ENCODE results near the gene KCNJ15.

KCNJ15 gene

GRCh38 chr21:38295997-38296764 is 39.4 kb downstream of the KCNJ15 start:
- no peaks in the 10 kb centered on the region for H3K9me3 Mint-ChIP-seq
- ATAC-seq, result no peak
- H3K27me3 Mint-ChIP-seq, result peaks cover 20% of the 10 kb centered on the region
- H3K36me3 Mint-ChIP-seq, result no peaks in the 10 kb centered on the region
- no peak overlapping the region for H3K4me3 Mint-ChIP-seq
- no peak overlapping the region for H3K27ac Mint-ChIP-seq
- H3K4me1 Mint-ChIP-seq, result no peaks in the 10 kb centered on the region

- Mint-ChIP-seq H3K27ac (no peak overlapping the region), H3K4me1 (no peaks in the 10 kb centered on the region), H3K9me3 (no peaks in the 10 kb centered on the region), H3K36me3 (no peaks in the 10 kb centered on the region), H3K4me3 (no peak overlapping the region), H3K27me3 (peaks cover 15% of the 10 kb centered on the region)
- no peak for ATAC-seq
These were observed 40.4 kb downstream of the KCNJ15 start for GRCh38 chr21:38297194-38297631.

- H3K36me3 Mint-ChIP-seq, result no peaks in the 10 kb centered on the region
- peaks cover 15% of the 10 kb centered on the region for H3K27me3 Mint-ChIP-seq
- H3K4me1 Mint-ChIP-seq, result no peaks in the 10 kb centered on the region
- ATAC-seq, result no peak
- H3K27ac Mint-ChIP-seq, result no peak overlapping the region
- H3K9me3 Mint-ChIP-seq, result no peaks in the 10 kb centered on the region
- no peak overlapping the region for H3K4me3 Mint-ChIP-seq
These were observed 41.1 kb downstream of the KCNJ15 start for GRCh38 chr21:38297871-38298270.

- no peak for ATAC-seq
- Mint-ChIP-seq H3K4me3 (no peak overlapping the region), H3K27me3 (peaks cover 15% of the 10 kb centered on the region), H3K9me3 (no peaks in the 10 kb centered on the region), H3K36me3 (no peaks in the 10 kb centered on the region), H3K27ac (no peak overlapping the region), H3K4me1 (no peaks in the 10 kb centered on the region)
These were observed 42.0 kb downstream of the KCNJ15 start for GRCh38 chr21:38298832-38299231.

- Mint-ChIP-seq H3K27me3 (peaks cover 15% of the 10 kb centered on the region), H3K27ac (no peak overlapping the region), H3K4me3 (no peak overlapping the region), H3K36me3 (no peaks in the 10 kb centered on the region), H3K4me1 (no peaks in the 10 kb centered on the region), H3K9me3 (no peaks in the 10 kb centered on the region)
- ATAC-seq, result no peak
These were observed 42.9 kb downstream of the KCNJ15 start for GRCh38 chr21:38299671-38300070.

- no peak overlapping the region for H3K4me3 Mint-ChIP-seq
- H3K4me1 Mint-ChIP-seq, result no peaks in the 10 kb centered on the region
- peaks cover 15% of the 10 kb centered on the region for H3K27me3 Mint-ChIP-seq
- no peak overlapping the region for H3K27ac Mint-ChIP-seq
- no peaks in the 10 kb centered on the region for H3K36me3 Mint-ChIP-seq
- no peak for ATAC-seq
- no peaks in the 10 kb centered on the region for H3K9me3 Mint-ChIP-seq
These were observed 43.4 kb downstream of the KCNJ15 start for GRCh38 chr21:38300141-38300578.

- Mint-ChIP-seq H3K4me3 (no peak overlapping the region), H3K27ac (no peak overlapping the region), H3K4me1 (no peaks in the 10 kb centered on the region), H3K36me3 (no peaks in the 10 kb centered on the region), H3K27me3 (peaks cover 15% of the 10 kb centered on the region), H3K9me3 (no peaks in the 10 kb centered on the region)
- no peak for ATAC-seq
These were observed 44.8 kb downstream of the KCNJ15 start for GRCh38 chr21:38301321-38302214.

GRCh38 chr21:38303300-38303699 is 46.5 kb downstream of the KCNJ15 start:
- no peaks in the 10 kb centered on the region for H3K36me3 Mint-ChIP-seq
- H3K27ac Mint-ChIP-seq, result no peak overlapping the region
- ATAC-seq, result no peak
- H3K4me1 Mint-ChIP-seq, result no peaks in the 10 kb centered on the region
- peaks cover 15% of the 10 kb centered on the region for H3K27me3 Mint-ChIP-seq
- no peak overlapping the region for H3K4me3 Mint-ChIP-seq
- H3K9me3 Mint-ChIP-seq, result no peaks in the 10 kb centered on the region

GRCh38 chr21:38306433-38307141 is 49.8 kb downstream of the KCNJ15 start:
- H3K27ac Mint-ChIP-seq, result no peak overlapping the region
- H3K4me1 Mint-ChIP-seq, result no peaks in the 10 kb centered on the region
- H3K9me3 Mint-ChIP-seq, result no peaks in the 10 kb centered on the region
- ATAC-seq, result no peak
- H3K4me3 Mint-ChIP-seq, result no peak overlapping the region
- no peaks in the 10 kb centered on the region for H3K36me3 Mint-ChIP-seq
- no peaks in the 10 kb centered on the region for H3K27me3 Mint-ChIP-seq

- no peaks in the 10 kb centered on the region for H3K9me3 Mint-ChIP-seq
- no peaks in the 10 kb centered on the region for H3K27me3 Mint-ChIP-seq
- H3K4me3 Mint-ChIP-seq, result no peak overlapping the region
- no peak for ATAC-seq
- no peaks in the 10 kb centered on the region for H3K36me3 Mint-ChIP-seq
- H3K27ac Mint-ChIP-seq, result no peak overlapping the region
- H3K4me1 Mint-ChIP-seq, result no peaks in the 10 kb centered on the region
These were observed 51.2 kb downstream of the KCNJ15 start for GRCh38 chr21:38307771-38308531.

- Mint-ChIP-seq H3K4me3 (no peak overlapping the region), H3K27me3 (peaks cover 5% of the 10 kb centered on the region), H3K27ac (no peak overlapping the region), H3K4me1 (no peaks in the 10 kb centered on the region), H3K36me3 (no peaks in the 10 kb centered on the region), H3K9me3 (no peaks in the 10 kb centered on the region)
- no peak for ATAC-seq
These were observed 51.8 kb downstream of the KCNJ15 start for GRCh38 chr21:38308532-38309119.

GRCh38 chr21:38310646-38311485 is 54.1 kb downstream of the KCNJ15 start:
- H3K4me1 Mint-ChIP-seq, result no peaks in the 10 kb centered on the region
- no peak overlapping the region for H3K27ac Mint-ChIP-seq
- ATAC-seq, result no peak
- peaks cover 21% of the 10 kb centered on the region for H3K27me3 Mint-ChIP-seq
- no peaks in the 10 kb centered on the region for H3K9me3 Mint-ChIP-seq
- no peak overlapping the region for H3K4me3 Mint-ChIP-seq
- H3K36me3 Mint-ChIP-seq, result no peaks in the 10 kb centered on the region

GRCh38 chr21:38311765-38312164 is 55.0 kb downstream of the KCNJ15 start:
- no peaks in the 10 kb centered on the region for H3K9me3 Mint-ChIP-seq
- no peak overlapping the region for H3K4me3 Mint-ChIP-seq
- ATAC-seq, result no peak

GRCh38 chr21:38312822-38313221 is 56.0 kb downstream of the KCNJ15 start:
- ATAC-seq, result no peak
- H3K4me1 Mint-ChIP-seq, result no peaks in the 10 kb centered on the region
- H3K36me3 Mint-ChIP-seq, result no peaks in the 10 kb centered on the region
- H3K4me3 Mint-ChIP-seq, result no peak overlapping the region
- peaks cover 21% of the 10 kb centered on the region for H3K27me3 Mint-ChIP-seq
- no peak overlapping the region for H3K27ac Mint-ChIP-seq
- H3K9me3 Mint-ChIP-seq, result no peaks in the 10 kb centered on the region

More at GRCh38 chr21:38311765-38312164, 55.0 kb downstream of the KCNJ15 start:
- peaks cover 21% of the 10 kb centered on the region for H3K27me3 Mint-ChIP-seq
- H3K36me3 Mint-ChIP-seq, result no peaks in the 10 kb centered on the region
- H3K27ac Mint-ChIP-seq, result no peak overlapping the region
- no peaks in the 10 kb centered on the region for H3K4me1 Mint-ChIP-seq

Measured in stimulated activated memory B cell treated with anti-CD40 and anti-IgM and Interleukin-4, amounts not matched to agents 10 μg/mL and 1 μg/mL and 100 μg/mL, for 72 hours (primary cell).